IMR-90 (cell line): ENCODE data around the gene SBNO1.

Source experiments
- BHLHE40 ChIP-seq: fragments of 150-350 bp; IDR thresholded peaks from 2 replicates; pipeline ENCODE4 v1.6.1; 2016; ENCODE audit warnings: mild to moderate bottlenecking, low read depth, low read length
- CEBPB ChIP-seq: IDR thresholded peaks from 2 replicates; pipeline ENCODE4 v1.6.1; 2012; ENCODE audit warnings: low read depth, low read length, improper control_type of control experiment
- MAFK ChIP-seq: IDR thresholded peaks from 2 replicates; pipeline ENCODE4 v1.6.1; 2012; ENCODE audit warnings: low read depth, low read length, improper control_type of control experiment
- POLR2A ChIP-seq: IDR thresholded peaks from 2 replicates; pipeline ENCODE4 v1.6.1; 2012; ENCODE audit warnings: mild to moderate bottlenecking, low read depth, low read length
- RAD21 ChIP-seq: IDR thresholded peaks from 2 replicates; pipeline ENCODE4 v1.6.1; 2012; ENCODE audit warnings: low read length, improper control_type of control experiment
- RFX5 ChIP-seq: IDR thresholded peaks from 2 replicates; pipeline ENCODE4 v1.8.0; 2012; ENCODE audit warnings: low read depth, mild to moderate bottlenecking, low read length, moderate library complexity
- SMC3 ChIP-seq: fragments of 150-350 bp; IDR thresholded peaks from 2 replicates; pipeline ENCODE4 v1.6.1; 2016; ENCODE audit warnings: low read depth, mild to moderate bottlenecking, antibody characterized with exemption, low read length, moderate library complexity
- TF ChIP-seq, protein P1 (sequence below): conservative IDR thresholded peaks from 2 replicates; pipeline ENCODE4 v1.5.1; 2012; ENCODE audit warnings: mild to moderate bottlenecking, low read depth, low read length, improper control_type of control experiment
- TF ChIP-seq, protein P2 (sequence below): fragments of 150-350 bp; IDR thresholded peaks from 2 replicates; pipeline ENCODE4 v1.6.1; 2017; ENCODE audit warnings: mild to moderate bottlenecking, antibody characterized with exemption, low read length, low read depth

DNA sequence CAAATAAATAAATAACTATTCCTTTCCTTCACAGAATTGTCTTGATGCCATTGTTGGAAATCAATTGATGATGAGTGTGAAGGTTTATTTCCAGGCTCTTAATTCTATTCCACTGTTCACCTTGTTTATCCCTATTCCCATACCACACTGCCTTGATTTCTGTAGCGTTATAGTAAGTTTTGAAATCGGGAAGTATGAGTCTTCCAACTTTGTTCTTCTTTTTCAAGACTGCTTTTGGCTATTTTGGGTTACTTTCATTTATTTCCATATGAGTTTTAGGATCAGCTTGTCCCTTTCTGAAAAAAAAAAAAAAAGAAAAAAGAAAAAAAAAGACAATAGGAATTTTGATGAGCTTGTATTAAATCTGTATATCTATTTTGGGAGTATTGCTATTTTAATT, 83.7 kb downstream of the SBNO1 start:
- TF ChIP-seq, protein P1, sequence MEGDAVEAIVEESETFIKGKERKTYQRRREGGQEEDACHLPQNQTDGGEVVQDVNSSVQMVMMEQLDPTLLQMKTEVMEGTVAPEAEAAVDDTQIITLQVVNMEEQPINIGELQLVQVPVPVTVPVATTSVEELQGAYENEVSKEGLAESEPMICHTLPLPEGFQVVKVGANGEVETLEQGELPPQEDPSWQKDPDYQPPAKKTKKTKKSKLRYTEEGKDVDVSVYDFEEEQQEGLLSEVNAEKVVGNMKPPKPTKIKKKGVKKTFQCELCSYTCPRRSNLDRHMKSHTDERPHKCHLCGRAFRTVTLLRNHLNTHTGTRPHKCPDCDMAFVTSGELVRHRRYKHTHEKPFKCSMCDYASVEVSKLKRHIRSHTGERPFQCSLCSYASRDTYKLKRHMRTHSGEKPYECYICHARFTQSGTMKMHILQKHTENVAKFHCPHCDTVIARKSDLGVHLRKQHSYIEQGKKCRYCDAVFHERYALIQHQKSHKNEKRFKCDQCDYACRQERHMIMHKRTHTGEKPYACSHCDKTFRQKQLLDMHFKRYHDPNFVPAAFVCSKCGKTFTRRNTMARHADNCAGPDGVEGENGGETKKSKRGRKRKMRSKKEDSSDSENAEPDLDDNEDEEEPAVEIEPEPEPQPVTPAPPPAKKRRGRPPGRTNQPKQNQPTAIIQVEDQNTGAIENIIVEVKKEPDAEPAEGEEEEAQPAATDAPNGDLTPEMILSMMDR, result no peak
- TF ChIP-seq POLR2A (no peak), CEBPB (no peak), RFX5 (no peak), SMC3 (no peak), RAD21 (no peak), MAFK (no peak), BHLHE40 (no peak)
- TF ChIP-seq, protein P2, sequence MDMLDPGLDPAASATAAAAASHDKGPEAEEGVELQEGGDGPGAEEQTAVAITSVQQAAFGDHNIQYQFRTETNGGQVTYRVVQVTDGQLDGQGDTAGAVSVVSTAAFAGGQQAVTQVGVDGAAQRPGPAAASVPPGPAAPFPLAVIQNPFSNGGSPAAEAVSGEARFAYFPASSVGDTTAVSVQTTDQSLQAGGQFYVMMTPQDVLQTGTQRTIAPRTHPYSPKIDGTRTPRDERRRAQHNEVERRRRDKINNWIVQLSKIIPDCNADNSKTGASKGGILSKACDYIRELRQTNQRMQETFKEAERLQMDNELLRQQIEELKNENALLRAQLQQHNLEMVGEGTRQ, result no peak
